ENCODE data around the gene SYN1. TPM values are rescaled to one million over a fixed set of nuclear protein-coding genes. Genes with fewer than 3 reads are reported as not detected.

SYN1 gene
- total and polyA plus RNA-seq, 4 donors, result 0.09 to 2.5 (median 0.60) TPM

DNA sequence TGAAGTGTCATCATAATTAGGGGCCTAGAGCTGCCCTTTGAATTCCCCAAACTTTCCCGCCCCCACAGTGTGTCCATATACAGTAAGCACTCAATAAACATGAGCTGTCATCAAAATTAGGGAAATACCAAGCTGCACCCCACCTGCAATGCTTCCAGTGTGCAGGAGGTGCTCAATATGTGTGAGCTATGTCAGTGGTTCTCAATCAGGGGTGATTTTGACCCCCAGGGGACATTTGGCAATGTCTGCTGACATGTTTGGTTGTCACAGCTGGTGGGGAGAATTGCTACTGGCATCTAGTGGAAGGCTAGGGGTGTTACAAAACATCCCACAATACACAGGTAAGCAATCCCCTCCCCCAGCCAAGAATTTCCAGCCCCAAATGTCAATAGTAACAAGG is 9.3 kb upstream of the SYN1 start:
- no peak for DNase-seq (ENCODE audit: low spot score)
- Histone ChIP-seq H3K4me3 (ENCODE audit: low read depth in 1 of 3, low read length in 3 of 3) (no peak overlapping the region), H3K9ac (ENCODE audit: low read depth in 1 of 2, low read length in 2 of 2) (no peak overlapping the region), H3K27ac (ENCODE audit: low read depth in 1 of 2, low read length in 2 of 2) (peak overlapping the region in 1 of 2 donors; percentile 31), H3K9me3 (ENCODE audit: control insufficient read depth in 4 of 4, low read length in 3 of 4) (no peaks in the 10 kb centered on the region), H3K4me1 (ENCODE audit: control insufficient read depth in 4 of 4, insufficient read depth in 4 of 4, low read length in 3 of 4) (peaks cover 0 to 7% (median 0%) of the 10 kb centered on the region in 4 donors), H3K36me3 (ENCODE audit: control insufficient read depth in 4 of 4, insufficient read depth in 3 of 4, low read depth in 1 of 4, low read length in 3 of 4) (peaks cover 0 to 2% (median 0%) of the 10 kb centered on the region in 4 donors), H3K27me3 (ENCODE audit: control insufficient read depth in 4 of 4, insufficient read depth in 4 of 4, low read length in 3 of 4) (no peaks in the 10 kb centered on the region)
- WGBS, result 95% methylated on average over 1 of the region's 1 CpG
- TF ChIP-seq RAD21 (IDR thresholded peaks at IDR 0.05) (peak; percentile 62 to 74), GABPA (IDR thresholded peaks at IDR 0.05 in 1 of 2, conservative IDR thresholded peaks at IDR 0.05 in 1 of 2) (no peak), CTCF (IDR thresholded peaks at IDR 0.05; ENCODE audit: low read depth, low read length, missing input control) (peak; percentile 15), HNF4G (IDR thresholded peaks at IDR 0.05) (no peak), ZBTB33 (IDR thresholded peaks at IDR 0.05) (no peak), FOXA1 (IDR thresholded peaks at IDR 0.05) (no peak), TAF1 (conservative IDR thresholded peaks at IDR 0.05) (no peak)
- TF ChIP-seq, protein P1, sequence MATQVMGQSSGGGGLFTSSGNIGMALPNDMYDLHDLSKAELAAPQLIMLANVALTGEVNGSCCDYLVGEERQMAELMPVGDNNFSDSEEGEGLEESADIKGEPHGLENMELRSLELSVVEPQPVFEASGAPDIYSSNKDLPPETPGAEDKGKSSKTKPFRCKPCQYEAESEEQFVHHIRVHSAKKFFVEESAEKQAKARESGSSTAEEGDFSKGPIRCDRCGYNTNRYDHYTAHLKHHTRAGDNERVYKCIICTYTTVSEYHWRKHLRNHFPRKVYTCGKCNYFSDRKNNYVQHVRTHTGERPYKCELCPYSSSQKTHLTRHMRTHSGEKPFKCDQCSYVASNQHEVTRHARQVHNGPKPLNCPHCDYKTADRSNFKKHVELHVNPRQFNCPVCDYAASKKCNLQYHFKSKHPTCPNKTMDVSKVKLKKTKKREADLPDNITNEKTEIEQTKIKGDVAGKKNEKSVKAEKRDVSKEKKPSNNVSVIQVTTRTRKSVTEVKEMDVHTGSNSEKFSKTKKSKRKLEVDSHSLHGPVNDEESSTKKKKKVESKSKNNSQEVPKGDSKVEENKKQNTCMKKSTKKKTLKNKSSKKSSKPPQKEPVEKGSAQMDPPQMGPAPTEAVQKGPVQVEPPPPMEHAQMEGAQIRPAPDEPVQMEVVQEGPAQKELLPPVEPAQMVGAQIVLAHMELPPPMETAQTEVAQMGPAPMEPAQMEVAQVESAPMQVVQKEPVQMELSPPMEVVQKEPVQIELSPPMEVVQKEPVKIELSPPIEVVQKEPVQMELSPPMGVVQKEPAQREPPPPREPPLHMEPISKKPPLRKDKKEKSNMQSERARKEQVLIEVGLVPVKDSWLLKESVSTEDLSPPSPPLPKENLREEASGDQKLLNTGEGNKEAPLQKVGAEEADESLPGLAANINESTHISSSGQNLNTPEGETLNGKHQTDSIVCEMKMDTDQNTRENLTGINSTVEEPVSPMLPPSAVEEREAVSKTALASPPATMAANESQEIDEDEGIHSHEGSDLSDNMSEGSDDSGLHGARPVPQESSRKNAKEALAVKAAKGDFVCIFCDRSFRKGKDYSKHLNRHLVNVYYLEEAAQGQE (IDR thresholded peaks at IDR 0.05), result no peak

DNA sequence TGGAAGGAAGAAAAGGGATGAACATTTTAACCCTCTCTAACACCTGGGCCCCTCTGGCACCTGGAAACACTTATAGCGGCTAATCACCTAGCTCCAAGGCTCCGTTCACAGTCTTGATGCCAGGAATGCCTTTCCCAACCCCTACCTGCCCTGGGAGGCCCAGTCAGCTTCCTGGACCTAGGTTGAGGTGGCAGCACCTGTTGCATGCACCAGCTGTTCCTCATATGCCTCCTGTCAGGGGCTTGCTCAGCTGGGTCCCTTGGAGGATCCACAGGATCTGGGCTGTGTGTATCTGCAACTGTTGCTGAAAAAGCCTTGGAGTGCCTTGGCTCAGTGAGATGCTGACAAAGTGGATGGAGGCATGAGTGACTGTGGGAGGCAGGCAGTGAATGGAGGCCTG is 5.7 kb upstream of the SYN1 start:
- Histone ChIP-seq H3K4me3 (ENCODE audit: low read depth in 1 of 3, low read length in 3 of 3) (no peak overlapping the region), H3K36me3 (ENCODE audit: control insufficient read depth in 4 of 4, insufficient read depth in 3 of 4, low read depth in 1 of 4, low read length in 3 of 4) (peaks cover 0 to 2% (median 0%) of the 10 kb centered on the region in 4 donors), H3K4me1 (ENCODE audit: control insufficient read depth in 4 of 4, insufficient read depth in 4 of 4, low read length in 3 of 4) (peaks cover 0 to 7% (median 0%) of the 10 kb centered on the region in 4 donors), H3K27ac (ENCODE audit: low read depth in 1 of 2, low read length in 2 of 2) (no peak overlapping the region), H3K9ac (ENCODE audit: low read depth in 1 of 2, low read length in 2 of 2) (no peak overlapping the region), H3K27me3 (ENCODE audit: control insufficient read depth in 4 of 4, insufficient read depth in 4 of 4, low read length in 3 of 4) (no peaks in the 10 kb centered on the region), H3K9me3 (ENCODE audit: control insufficient read depth in 4 of 4, low read length in 3 of 4) (no peaks in the 10 kb centered on the region)
- no peak for TF ChIP-seq CTCF (IDR thresholded peaks at IDR 0.05; ENCODE audit: low read depth, low read length, missing input control)
- 95% methylated on average over 2 of the region's 2 CpGs for WGBS
- no peak for DNase-seq (ENCODE audit: low spot score)
